GM21526 (cell line): ENCODE results near the gene PRDX2.

ENCODE experiments used
- ATAC-seq: cut with Tn5 transposase; IDR thresholded peaks from one replicate; pipeline ENCODE4 v1.9.1; 2021; ENCODE audit warnings: moderate library complexity; ENCODE audit not compliant: unreplicated experiment, low FRiP score

Gene PRDX2

DNA sequence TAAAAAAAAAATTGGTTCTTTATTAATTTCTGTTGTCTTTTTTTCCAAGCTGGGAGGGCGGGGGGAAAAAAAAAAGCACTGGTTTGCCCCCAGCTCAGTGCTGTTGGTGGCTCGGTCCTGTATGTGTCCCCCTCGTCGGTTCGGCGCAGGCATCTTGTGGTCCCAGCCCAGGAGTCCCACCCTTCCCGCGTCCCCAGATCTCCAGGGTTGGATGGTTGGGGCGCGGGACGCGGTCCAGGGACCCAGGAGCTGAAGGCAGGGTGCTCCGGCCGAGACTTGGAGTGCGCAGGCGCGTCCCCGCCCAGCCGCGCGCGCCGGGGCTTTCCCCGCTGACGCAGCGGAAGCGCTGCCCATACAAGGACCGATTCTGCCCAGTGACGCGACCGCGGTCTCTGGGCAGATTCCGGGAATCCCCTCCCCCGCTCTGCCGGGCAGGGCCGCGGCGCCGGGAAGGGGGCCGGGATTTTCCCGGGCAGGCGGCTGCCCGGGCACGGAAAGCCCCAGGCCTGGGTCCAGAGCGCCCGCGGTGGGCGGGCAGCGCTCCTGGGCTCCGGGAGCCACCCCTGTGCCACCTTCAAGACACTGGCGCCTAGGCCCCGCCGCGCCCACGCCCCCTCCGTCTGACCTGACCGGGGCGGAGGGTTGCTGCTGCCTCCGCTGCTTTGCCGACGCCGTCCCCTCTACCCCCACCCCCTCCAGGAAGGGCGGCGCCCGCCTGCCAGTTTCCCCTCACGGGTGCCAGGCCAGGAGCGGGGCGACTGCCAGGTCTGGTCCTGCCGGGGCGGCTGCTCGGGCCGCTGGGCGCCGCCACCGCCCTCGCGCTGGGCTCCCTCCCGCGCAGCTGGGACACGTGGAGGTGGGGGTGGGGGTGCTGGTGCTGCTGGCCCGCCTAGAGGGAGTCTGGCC, 8.1 kb downstream of the PRDX2 start:
- no peak for ATAC-seq

DNA sequence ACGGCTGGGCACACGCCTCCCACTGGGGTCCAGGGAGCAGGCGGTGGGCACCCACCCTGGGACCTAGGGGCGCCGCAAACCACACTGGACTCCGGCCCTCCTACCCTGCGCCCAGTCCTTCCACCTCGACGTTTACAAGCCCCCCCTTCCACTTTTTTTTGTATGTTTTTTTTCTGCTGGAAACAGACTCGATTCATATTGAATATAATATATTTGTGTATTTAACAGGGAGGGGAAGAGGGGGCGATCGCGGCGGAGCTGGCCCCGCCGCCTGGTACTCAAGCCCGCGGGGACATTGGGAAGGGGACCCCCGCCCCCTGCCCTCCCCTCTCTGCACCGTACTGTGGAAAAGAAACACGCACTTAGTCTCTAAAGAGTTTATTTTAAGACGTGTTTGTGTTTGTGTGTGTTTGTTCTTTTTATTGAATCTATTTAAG, 8.7 kb downstream of the PRDX2 start:
- ATAC-seq: no peak

DNA sequence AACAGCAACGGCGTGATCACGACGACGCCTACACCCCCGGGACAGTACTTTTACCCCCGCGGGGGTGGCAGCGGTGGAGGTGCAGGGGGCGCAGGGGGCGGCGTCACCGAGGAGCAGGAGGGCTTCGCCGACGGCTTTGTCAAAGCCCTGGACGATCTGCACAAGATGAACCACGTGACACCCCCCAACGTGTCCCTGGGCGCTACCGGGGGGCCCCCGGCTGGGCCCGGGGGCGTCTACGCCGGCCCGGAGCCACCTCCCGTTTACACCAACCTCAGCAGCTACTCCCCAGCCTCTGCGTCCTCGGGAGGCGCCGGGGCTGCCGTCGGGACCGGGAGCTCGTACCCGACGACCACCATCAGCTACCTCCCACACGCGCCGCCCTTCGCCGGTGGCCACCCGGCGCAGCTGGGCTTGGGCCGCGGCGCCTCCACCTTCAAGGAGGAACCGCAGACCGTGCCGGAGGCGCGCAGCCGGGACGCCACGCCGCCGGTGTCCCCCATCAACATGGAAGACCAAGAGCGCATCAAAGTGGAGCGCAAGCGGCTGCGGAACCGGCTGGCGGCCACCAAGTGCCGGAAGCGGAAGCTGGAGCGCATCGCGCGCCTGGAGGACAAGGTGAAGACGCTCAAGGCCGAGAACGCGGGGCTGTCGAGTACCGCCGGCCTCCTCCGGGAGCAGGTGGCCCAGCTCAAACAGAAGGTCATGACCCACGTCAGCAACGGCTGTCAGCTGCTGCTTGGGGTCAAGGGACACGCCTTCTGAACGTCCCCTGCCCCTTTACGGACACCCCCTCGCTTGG, 9.3 kb downstream of the PRDX2 start:
- ATAC-seq: no peak

DNA sequence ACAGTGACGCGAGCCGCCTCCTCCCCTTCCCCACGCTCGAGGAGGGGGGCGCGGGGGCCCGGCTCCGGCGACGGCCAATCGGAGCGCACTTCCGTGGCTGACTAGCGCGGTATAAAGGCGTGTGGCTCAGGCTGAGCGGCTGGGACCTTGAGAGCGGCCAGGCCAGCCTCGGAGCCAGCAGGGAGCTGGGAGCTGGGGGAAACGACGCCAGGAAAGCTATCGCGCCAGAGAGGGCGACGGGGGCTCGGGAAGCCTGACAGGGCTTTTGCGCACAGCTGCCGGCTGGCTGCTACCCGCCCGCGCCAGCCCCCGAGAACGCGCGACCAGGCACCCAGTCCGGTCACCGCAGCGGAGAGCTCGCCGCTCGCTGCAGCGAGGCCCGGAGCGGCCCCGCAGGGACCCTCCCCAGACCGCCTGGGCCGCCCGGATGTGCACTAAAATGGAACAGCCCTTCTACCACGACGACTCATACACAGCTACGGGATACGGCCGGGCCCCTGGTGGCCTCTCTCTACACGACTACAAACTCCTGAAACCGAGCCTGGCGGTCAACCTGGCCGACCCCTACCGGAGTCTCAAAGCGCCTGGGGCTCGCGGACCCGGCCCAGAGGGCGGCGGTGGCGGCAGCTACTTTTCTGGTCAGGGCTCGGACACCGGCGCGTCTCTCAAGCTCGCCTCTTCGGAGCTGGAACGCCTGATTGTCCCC, 10.1 kb downstream of the PRDX2 start, which contains the start of gene JUNB:
Gene JUNB (plus strand): TSS at position 142 of the 706 bp plus-strand sequence. CDS start 286 bp downstream, at position 428.
- peak; percentile 29 for ATAC-seq

DNA sequence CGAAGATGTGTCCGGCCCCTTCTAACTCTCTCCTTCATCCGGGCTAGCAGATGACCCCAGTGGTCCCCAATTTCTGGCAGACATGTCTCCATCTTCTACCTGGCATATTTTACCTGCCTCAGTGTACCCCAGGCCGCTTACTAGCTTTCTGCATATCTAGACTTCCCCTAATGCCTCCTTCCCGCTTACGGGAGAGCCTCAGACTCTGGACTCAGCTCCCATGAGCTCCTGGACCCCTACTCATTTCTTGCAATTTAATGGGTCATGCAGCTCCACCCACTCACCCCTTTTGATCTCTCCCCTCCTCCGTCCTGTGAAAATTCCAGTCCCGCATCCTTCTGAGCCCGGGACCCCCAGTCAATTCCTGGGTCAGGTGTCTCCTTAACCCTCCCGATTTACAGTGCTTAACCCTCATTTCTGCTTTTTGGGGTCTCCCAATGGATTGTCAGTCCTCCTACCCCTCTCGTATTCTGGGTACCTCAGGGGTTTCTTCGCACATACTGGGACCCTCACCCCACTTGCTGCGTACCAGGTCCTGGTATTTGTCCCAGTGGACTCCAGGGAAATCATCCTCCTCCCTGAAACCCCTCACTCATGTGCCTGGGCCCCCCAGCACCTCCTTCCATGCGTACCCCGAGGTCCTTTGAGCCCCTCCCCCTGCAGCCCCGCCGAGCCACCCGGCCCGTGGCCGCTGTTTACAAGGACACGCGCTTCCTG, 10.8 kb downstream of the PRDX2 start:
- no peak for ATAC-seq

DNA sequence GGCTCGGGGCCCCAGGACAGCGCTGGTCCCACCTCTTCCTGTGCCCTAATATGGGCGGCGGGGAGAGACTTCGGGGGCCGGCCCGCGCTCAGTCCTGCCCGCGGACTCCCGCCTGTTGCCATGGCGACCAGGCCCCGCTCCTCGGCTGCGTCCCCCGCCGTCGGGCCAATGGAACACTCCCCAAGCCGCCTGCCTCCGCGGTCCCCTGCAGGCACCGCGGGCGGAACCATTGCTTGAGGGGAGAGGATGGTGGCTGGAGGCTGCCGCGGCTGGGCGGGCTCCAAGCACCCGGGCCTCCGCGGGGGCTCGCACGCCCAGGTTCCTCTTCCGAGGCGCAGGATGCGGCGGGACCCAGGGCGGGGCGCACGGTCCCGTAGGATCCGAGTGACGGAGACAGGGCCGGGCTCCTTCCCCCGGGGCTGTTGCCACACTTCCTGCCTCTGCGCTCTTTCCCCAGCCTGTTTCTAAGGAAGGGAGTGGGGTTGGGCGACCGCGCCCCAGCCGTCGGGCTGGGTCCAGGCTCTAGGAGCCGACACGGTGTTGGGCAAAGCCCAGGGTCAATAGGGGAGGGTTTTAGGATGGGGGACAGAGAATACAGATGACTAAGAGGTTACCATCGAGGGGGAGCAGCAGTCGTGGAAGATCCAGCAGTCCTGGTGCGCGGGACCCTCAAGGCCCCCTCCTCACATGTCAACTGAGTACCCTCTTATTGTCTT, 11.5 kb downstream of the PRDX2 start:
- ATAC-seq: peak; percentile 28

DNA sequence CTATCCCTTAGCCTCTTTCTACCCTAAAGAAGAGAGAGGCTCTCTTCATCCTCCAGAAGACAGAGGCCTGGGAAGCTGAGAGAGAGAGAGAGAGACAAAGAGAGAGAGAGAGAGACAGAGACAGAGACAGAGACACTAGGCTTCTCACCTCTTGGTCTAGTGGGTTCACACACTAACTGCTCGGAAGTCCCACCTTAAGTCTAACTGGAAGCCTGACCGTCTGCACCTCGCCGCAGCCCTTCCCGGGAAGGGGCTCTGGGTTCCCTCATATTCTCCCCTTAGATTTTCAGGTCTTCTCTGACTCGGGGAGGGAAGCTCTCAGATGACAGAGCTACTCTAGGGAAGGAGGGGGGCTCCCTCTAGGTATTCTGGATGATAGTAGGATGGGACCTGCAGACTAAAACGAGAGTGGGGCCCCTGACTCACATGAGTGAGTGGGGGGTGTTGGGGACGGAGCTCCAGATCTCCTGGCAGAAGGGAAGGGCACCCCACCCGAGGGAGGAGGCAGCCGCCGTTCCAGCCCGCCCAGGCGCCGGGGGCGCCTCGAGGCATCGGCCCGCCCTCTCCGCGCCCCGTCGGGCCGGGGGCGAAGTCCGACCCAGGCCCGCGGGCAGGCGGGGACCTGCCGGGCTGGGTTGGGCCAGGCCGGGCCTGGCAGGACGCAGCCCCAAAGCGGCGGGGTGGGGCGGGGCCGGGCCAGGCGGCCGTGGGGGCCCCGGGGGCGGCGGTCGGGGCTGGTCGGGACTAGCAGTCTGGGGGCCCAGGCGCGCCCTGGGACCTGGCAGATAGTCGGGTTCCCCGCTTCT, 12.3 kb downstream of the PRDX2 start:
- ATAC-seq: peak; percentile 0

DNA sequence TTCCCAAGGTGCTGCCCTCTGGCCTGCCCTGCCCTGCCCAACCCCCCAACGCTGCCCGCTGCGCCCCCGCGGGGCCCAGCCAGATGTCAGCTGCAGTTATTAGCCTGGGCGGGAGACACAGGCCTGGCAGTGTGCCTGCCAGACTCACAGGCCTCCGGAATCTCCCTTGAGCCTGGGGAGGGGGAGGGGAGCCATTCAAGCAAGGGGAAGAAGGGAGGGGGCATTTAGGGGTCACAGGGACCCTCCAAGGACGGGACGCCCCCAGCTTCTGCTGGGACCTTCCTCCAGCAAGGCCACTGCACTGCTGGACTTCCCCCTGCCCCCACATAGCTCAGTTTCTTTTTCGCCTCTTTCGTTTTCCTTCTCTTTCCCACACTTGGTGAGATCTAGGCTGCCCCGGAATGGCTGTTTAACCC, 12.9 kb downstream of the PRDX2 start:
- ATAC-seq: no peak

DNA sequence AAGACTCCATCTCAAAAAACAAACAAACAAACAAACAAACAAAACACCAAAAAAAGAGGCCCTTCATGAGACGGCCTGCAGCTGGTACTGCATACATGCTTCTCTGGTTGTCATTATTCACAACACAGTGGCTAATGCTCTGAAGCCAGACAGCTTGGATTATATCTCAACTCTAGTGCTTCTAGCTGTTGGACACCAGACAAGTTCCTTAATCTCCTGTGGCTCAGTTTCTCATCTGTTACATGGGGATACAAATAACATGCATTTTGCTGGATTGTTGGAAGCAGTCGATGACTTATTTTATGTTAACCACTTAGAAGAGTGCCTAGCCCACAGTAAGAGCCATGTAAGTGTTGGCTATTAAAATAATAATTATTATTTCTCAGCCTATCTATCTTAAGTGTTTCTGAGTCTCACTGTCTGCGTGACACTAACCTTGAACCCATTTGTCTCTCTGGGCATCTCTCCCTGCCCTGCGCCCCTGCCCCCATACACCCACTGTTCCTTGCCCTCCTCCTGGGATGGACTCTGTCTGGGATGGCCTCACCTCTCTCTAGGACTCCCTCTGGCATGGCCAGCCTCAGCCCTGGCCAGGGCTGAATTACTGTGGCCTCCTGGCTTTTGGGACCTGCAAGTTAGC, 13.4 kb downstream of the PRDX2 start:
- ATAC-seq: no peak

DNA sequence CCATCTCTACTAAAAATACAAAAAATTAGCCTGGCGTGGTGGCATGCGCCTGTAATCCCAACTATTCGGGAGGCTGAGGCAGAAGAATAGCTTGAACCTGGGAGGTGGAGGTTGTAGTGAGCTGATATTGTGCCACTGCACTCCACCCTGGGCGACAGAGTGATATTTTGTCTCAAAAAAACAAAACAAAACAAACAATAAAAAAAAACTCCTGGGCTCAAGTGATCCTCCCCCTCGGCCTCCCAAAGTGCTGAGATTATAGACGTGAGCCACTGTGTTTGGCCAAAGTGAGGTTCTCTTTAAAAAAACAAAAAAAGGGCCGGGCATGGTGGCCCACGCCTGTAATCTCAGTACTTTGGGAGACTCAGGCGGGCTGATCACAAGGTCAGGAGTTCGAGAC, 14.1 kb downstream of the PRDX2 start:
- ATAC-seq: no peak

DNA sequence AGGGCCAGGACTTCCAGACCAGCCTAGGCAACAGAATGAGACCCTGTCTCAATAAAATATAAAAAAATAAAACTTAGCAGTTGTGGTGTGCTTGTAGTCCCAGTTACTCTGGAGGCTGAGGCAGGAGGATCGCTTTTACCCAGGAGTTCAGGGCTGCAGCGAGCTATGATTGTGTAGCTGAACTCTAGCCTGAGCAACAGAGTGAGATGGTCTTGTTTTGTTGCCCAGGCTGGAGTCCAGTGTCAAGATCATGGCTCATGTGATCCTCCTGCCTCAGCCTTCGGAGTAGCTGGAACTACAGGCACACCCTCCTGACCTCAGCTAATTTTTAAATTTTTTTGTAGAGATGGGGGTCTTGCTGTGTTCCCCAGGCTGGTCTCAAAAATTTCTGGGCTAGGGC, 14.6 kb downstream of the PRDX2 start:
- ATAC-seq: no peak

DNA sequence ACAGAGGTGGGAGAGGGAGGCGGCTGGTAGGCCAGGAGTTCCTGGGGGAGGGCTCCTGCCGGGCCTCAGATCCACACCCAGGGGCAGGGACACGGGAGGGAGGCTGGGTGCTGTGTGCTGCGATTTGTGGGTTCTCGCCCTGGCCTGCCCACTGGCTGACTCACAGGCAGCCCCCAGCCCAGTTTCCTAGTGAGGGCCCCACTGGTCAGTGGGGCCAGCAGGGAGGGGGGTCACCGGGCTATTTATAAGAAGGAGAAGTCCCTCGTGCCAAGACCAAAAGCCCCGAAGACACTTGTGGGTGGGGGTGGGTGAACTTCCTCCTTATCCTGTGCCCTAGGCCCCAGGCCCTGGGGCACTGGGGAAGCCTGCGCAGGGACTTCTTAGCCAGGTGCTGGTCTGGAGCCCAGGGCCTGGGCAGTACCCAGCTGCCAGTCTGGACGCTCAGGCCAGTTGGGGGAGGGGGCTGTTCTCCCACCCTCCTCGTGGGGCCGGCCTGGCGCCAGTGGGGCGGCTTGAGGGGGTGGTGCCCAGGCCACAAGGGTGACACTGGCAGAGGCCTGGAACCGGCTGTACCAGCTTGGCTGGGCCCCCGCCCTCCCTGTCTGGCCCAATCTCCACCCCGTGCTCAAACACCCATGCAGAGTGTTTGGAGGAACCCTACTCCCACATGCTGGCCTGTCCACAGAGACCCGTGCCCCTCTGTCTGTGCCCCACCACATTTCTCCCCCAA, 15.3 kb downstream of the PRDX2 start:
- no peak for ATAC-seq

DNA sequence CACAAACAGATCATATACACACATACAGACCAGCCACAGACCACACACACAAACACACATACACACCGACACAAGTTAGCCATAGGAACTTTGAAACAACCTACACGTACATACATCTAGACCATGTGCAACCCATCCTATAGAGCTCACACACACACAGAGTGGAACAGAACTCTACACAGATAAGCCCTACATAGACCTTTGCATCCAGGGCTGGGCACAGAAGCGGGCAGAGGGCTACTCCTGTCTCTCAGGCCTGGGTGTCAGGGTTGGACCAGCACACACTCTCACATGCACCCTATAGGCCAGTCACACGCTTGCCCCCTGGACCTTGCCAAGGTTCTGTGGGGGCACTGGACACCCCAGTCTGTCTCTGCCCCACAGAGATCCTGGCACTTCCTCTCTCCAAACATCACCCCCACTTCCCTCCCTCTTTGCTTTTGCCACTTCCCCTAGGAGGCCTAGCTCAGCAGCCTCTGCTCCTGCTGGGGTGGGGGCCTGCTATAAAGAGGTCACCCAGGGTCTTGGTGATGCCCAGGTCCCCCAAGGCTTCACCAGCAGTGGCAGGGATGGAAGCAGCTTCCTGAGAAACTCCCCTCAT, 16.1 kb downstream of the PRDX2 start:
- no peak for ATAC-seq

DNA sequence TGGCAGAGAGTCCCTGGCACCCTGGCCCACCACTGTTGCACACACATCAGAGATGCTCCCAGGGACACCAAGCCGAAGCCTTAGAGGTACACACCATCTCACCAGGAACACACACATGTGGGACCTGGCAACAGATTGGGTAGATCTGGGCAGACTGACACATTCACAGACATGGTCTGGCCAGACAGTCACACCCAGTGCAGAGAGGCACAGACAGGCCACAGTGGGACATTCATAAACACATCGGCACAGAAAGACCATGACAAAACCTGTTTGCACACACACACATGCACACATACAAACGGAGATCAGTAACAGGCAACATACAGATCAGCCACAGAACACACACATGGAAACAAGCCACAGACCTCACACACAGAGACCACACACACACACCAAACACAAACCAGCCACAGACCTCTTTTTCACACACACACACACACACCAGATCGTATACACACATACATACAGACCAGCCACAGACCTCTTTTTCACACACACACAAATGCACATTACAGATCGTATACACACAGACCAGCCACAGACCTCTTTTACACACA, 16.6 kb downstream of the PRDX2 start:
- ATAC-seq: no peak

DNA sequence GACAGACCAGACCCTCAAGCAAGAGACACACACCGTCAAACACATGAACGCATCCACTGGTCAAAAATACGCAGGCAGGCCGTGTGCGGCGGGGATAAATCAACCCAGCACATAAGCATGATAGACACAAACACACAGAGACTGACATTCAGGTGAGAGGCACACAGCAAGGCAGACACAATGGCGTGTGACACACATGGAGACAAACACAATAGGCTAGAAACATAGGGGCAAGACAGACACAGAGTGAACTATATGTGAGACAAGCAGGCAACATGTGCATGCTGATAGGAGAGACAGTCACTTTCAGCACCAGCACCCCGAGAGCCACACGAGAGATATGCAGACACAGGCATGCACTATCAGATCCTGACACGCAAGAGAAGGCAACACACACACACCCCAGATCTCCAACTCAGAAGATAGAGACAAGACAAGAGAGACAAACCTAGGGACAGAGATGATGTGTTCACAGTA, 17.2 kb downstream of the PRDX2 start:
- ATAC-seq: no peak

DNA sequence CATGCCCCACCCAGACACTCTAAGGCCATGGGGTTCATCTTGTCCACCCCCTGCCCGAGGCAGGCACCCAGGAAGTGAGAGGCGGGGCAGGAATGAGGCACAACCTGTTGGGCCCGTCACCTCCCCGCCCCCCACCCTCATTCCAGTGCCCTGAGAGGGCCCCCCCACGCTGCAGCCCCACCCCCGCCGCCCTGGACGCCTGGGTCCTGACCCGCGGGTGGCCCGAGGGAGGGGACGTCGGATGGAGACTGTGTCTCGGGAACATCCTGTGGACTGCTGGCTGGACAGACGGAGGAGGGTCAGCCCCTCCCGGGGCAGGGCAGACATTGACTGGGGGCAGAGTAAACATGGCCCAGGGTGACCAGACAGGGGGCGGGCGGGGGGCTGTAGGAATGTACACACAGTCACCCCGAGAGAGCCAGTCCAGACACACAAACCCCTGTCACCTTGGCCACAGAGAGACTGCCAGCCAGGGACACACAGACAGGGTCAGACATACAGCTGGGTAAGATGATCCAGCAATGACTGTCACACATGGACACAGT, 17.7 kb downstream of the PRDX2 start:
- ATAC-seq: no peak
